Astrocyte (in vitro differentiated cells and primary cell): Measurements from ENCODE around the gene BRICD5. TPM values are rescaled to one million over a fixed set of nuclear protein-coding genes. Genes with fewer than 3 reads are reported as not detected.

ENCODE experiments used
- DNase-seq: peaks from one replicate; pipeline ENCODE4 v3.0.0-alpha.2; 2010; ENCODE audit warnings: low read depth
- FAIRE-seq: peaks from 2 replicates; lab custom pipeline; 2011; peaks lifted over from hg19 to GRCh38; lab: Jason Lieb, UNC
- H2AFZ ChIP-seq: 2 replicates; pipeline ENCODE4 v1.6.0; 2012; ENCODE audit warnings: low read depth, low read length, inconsistent platforms
- H3K27ac ChIP-seq: 2 replicates; pipeline ENCODE4 v1.5.1; 2011; ENCODE audit warnings: low read depth, low read length, inconsistent platforms
- H3K27me3 ChIP-seq: 2 replicates; pipeline ENCODE4 v1.6.0; 2011; ENCODE audit warnings: low read length, inconsistent platforms; ENCODE audit not compliant: insufficient read depth
- H3K36me3 ChIP-seq: 2 replicates; pipeline ENCODE4 v1.5.1; 2011; ENCODE audit warnings: low read length, inconsistent platforms; ENCODE audit not compliant: insufficient read depth
- H3K4me1 ChIP-seq: 2 replicates; pipeline ENCODE4 v1.5.1; 2011; ENCODE audit warnings: low read length, inconsistent platforms; ENCODE audit not compliant: insufficient read depth
- H3K4me2 ChIP-seq: 2 replicates; pipeline ENCODE4 v1.6.0; 2012; ENCODE audit warnings: low read length, inconsistent platforms
- H3K4me3 ChIP-seq: 2 replicates; pipeline ENCODE4 v1.5.1; 2011; ENCODE audit warnings: low read depth, mild to moderate bottlenecking, low read length, inconsistent platforms; ENCODE audit not compliant: insufficient read depth
- H3K79me2 ChIP-seq: 2 replicates; pipeline ENCODE4 v1.6.0; 2012; ENCODE audit warnings: mild to moderate bottlenecking, low read length, inconsistent platforms; ENCODE audit not compliant: insufficient read depth
- H3K9ac ChIP-seq: 2 replicates; pipeline ENCODE4 v1.6.0; 2012; ENCODE audit warnings: mild to moderate bottlenecking, low read length, inconsistent platforms
- H3K9me3 ChIP-seq: 2 replicates; pipeline ENCODE4 v1.5.1; 2012; ENCODE audit warnings: low read depth, mild to moderate bottlenecking, low read length, inconsistent platforms; ENCODE audit not compliant: insufficient read depth
- H4K20me1 ChIP-seq: 2 replicates; pipeline ENCODE4 v1.6.0; 2012; ENCODE audit warnings: low read length, inconsistent platforms; ENCODE audit not compliant: insufficient read depth
- H3K27ac Mint-ChIP-seq: one replicate; pipeline ENCODE4 v1.8.0; 2021; ENCODE audit warnings: mild to moderate bottlenecking, mixed read lengths; ENCODE audit not compliant: unreplicated experiment
- H3K27me3 Mint-ChIP-seq: one replicate; pipeline ENCODE4 v1.8.0; 2021; ENCODE audit warnings: low read depth, mixed read lengths; ENCODE audit not compliant: unreplicated experiment
- H3K36me3 Mint-ChIP-seq: one replicate; pipeline ENCODE4 v1.8.0; 2021; ENCODE audit warnings: low read depth, mixed read lengths; ENCODE audit not compliant: unreplicated experiment
- H3K4me1 Mint-ChIP-seq: one replicate; pipeline ENCODE4 v1.8.0; 2021; ENCODE audit warnings: low read depth, mixed read lengths; ENCODE audit not compliant: unreplicated experiment
- H3K4me3 Mint-ChIP-seq: one replicate; pipeline ENCODE4 v1.8.0; 2021; ENCODE audit warnings: mild to moderate bottlenecking, moderate library complexity, mixed read lengths; ENCODE audit not compliant: unreplicated experiment
- H3K9me3 Mint-ChIP-seq: one replicate; pipeline ENCODE4 v1.8.0; 2021; ENCODE audit warnings: mild to moderate bottlenecking, mixed read lengths; ENCODE audit not compliant: unreplicated experiment
- EZH2 ChIP-seq: IDR thresholded peaks from 2 replicates; pipeline ENCODE4 v1.6.1; 2012; ENCODE audit warnings: mild to moderate bottlenecking, low read length, inconsistent platforms; ENCODE audit not compliant: insufficient read depth
- total RNA-seq: library from RNA; stranded (reverse); gene quantifications from 2 replicates; pipeline ENCODE4 v1.2.1, GENCODE V29; 2021
- TF ChIP-seq, protein P1 (sequence below): IDR thresholded peaks from 2 replicates; pipeline ENCODE4 v1.5.1; 2011; ENCODE audit warnings: low read depth, mild to moderate bottlenecking, inconsistent platforms, low read length, moderate library complexity; ENCODE audit not compliant: insufficient read depth

BRICD5 gene
- total RNA-seq, 1 donor from 2014 or later = 6.4 TPM

GRCh38 chr16:2229091-2229490 lies 18.4 kb upstream of the BRICD5 start:
- DNase-seq (no peak), FAIRE-seq (no peak)
- H3K9ac ChIP-seq = no peak overlapping the region
- peaks cover 72% of the 10 kb centered on the region for H4K20me1 ChIP-seq
- Mint-ChIP-seq H3K9me3 (no peaks in the 10 kb centered on the region), H3K27me3 (no peaks in the 10 kb centered on the region), H3K36me3 (peaks cover 6% of the 10 kb centered on the region), H3K27ac (no peak overlapping the region), H3K4me3 (no peak overlapping the region), H3K4me1 (peaks cover 7% of the 10 kb centered on the region)
- H3K4me2 ChIP-seq = no peak overlapping the region
- H3K4me3 ChIP-seq = no peak overlapping the region
- H3K9me3 ChIP-seq = no peaks in the 10 kb centered on the region
- no peaks in the 10 kb centered on the region for H3K27me3 ChIP-seq
- no peak overlapping the region for H3K27ac ChIP-seq
- no peak for TF ChIP-seq EZH2
- TF ChIP-seq, protein P1, sequence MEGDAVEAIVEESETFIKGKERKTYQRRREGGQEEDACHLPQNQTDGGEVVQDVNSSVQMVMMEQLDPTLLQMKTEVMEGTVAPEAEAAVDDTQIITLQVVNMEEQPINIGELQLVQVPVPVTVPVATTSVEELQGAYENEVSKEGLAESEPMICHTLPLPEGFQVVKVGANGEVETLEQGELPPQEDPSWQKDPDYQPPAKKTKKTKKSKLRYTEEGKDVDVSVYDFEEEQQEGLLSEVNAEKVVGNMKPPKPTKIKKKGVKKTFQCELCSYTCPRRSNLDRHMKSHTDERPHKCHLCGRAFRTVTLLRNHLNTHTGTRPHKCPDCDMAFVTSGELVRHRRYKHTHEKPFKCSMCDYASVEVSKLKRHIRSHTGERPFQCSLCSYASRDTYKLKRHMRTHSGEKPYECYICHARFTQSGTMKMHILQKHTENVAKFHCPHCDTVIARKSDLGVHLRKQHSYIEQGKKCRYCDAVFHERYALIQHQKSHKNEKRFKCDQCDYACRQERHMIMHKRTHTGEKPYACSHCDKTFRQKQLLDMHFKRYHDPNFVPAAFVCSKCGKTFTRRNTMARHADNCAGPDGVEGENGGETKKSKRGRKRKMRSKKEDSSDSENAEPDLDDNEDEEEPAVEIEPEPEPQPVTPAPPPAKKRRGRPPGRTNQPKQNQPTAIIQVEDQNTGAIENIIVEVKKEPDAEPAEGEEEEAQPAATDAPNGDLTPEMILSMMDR = no peak
- peaks cover 4% of the 10 kb centered on the region for H3K36me3 ChIP-seq
- peaks cover 9% of the 10 kb centered on the region for H3K4me1 ChIP-seq
- H3K79me2 ChIP-seq = peaks cover 46% of the 10 kb centered on the region
- no peak overlapping the region for H2AFZ ChIP-seq

GRCh38 chr16:2228161-2228824 lies 17.6 kb upstream of the BRICD5 start:
- no peak overlapping the region for H3K9ac ChIP-seq
- H3K4me3 ChIP-seq = no peak overlapping the region
- TF ChIP-seq, protein P1 = no peak
- TF ChIP-seq EZH2 = no peak
- H3K4me1 ChIP-seq = peaks cover 9% of the 10 kb centered on the region
- H3K27ac ChIP-seq = no peak overlapping the region
- Mint-ChIP-seq H3K27ac (no peak overlapping the region), H3K4me1 (peaks cover 7% of the 10 kb centered on the region), H3K9me3 (no peaks in the 10 kb centered on the region), H3K36me3 (peaks cover 6% of the 10 kb centered on the region), H3K4me3 (no peak overlapping the region), H3K27me3 (no peaks in the 10 kb centered on the region)
- no peak overlapping the region for H2AFZ ChIP-seq
- no peaks in the 10 kb centered on the region for H3K9me3 ChIP-seq
- no peaks in the 10 kb centered on the region for H3K27me3 ChIP-seq
- DNase-seq (no peak), FAIRE-seq (no peak)
- H3K36me3 ChIP-seq = peaks cover 4% of the 10 kb centered on the region
- peaks cover 75% of the 10 kb centered on the region for H4K20me1 ChIP-seq
- H3K79me2 ChIP-seq = peaks cover 53% of the 10 kb centered on the region
- no peak overlapping the region for H3K4me2 ChIP-seq

DNA sequence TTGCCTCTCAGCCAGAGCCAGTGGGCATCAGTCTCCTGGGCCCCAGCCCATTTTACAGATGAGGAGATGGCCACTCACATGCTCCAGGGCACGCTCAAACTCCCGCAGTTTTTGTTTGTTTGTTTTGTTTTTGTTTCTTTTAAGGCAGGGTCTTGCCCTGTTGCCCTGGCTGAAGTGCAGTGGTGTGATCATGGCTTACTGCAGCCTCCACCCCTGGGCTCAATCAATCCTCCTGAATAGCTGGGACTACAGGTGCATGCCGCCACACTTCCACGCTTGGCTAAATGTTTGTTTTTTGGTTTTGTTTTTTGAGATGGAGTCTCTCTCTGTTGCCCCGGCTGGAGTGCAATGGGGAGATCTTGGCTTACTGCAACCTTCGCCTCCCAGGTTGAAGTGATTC lies 16.3 kb upstream of the BRICD5 start:
- Histone ChIP-seq H3K9me3 (no peaks in the 10 kb centered on the region), H3K4me1 (peaks cover 9% of the 10 kb centered on the region), H3K36me3 (peaks cover 4% of the 10 kb centered on the region), H3K79me2 (peaks cover 53% of the 10 kb centered on the region), H4K20me1 (peaks cover 74% of the 10 kb centered on the region), H3K4me2 (no peak overlapping the region), H3K27ac (no peak overlapping the region), H3K4me3 (no peak overlapping the region), H3K27me3 (no peaks in the 10 kb centered on the region), H2AFZ (no peak overlapping the region), H3K9ac (no peak overlapping the region)
- no peaks in the 10 kb centered on the region for H3K9me3 Mint-ChIP-seq
- TF ChIP-seq, protein P1 = no peak
- TF ChIP-seq EZH2 = no peak
- no peaks in the 10 kb centered on the region for H3K27me3 Mint-ChIP-seq
- H3K27ac Mint-ChIP-seq = no peak overlapping the region
- H3K4me1 Mint-ChIP-seq = peaks cover 7% of the 10 kb centered on the region
- DNase-seq (no peak), FAIRE-seq (no peak)
- peaks cover 6% of the 10 kb centered on the region for H3K36me3 Mint-ChIP-seq
- H3K4me3 Mint-ChIP-seq = no peak overlapping the region
